Ishikawa (cell line): ENCODE results near the gene CLDND2.

ENCODE experiments used
- EGR1 ChIP-seq: IDR thresholded peaks from 2 replicates; pipeline ENCODE4 v1.6.1; 2012
- EP300 ChIP-seq: IDR thresholded peaks from 2 replicates; pipeline ENCODE4 v1.6.1; 2012; ENCODE audit warnings: borderline replicate concordance
- NFIC ChIP-seq: IDR thresholded peaks from 2 replicates; pipeline ENCODE4 v1.6.1; 2012
- TAF1 ChIP-seq: IDR thresholded peaks from 2 replicates; pipeline ENCODE4 v1.6.1; 2012; ENCODE audit warnings: low read depth, mild to moderate bottlenecking
- TCF12 ChIP-seq: IDR thresholded peaks from 2 replicates; pipeline ENCODE4 v1.6.1; 2012; ENCODE audit warnings: low read depth
- YY1 ChIP-seq: IDR thresholded peaks from 2 replicates; pipeline ENCODE4 v1.6.1; 2012; ENCODE audit warnings: low read depth
- ZBTB7A ChIP-seq: IDR thresholded peaks from 2 replicates; pipeline ENCODE4 v1.6.1; 2012; ENCODE audit warnings: low read depth
- TF ChIP-seq, protein P1 (sequence below): IDR thresholded peaks from 2 replicates; pipeline ENCODE4 v1.6.1; 2012; ENCODE audit warnings: low read depth, mild to moderate bottlenecking

DNA sequence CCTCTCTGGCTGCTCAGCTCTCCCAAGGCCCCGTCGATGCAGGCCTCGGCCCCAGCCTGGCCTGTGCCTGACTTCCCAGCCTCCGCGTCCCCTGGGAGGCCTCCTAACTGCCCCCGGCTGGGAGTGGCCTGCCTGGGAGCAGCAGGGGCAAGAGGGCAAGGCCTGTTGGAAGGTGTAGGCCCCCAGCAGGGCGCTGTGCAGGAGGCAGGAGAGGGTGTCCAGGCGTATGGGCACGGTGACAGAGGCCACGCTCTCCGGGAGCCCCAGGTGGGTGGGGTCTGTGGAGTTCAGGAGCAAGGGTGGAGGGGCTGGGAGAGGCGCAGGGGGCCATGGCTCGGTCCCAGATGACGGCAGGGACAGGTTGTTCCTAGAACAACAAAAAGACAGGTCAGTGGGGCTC is 20.3 kb upstream of the CLDND2 start:
- TF ChIP-seq EGR1 (no peak), EP300 (no peak), NFIC (no peak), YY1 (no peak), TAF1 (no peak), TCF12 (no peak), ZBTB7A (no peak)
- TF ChIP-seq, protein P1, sequence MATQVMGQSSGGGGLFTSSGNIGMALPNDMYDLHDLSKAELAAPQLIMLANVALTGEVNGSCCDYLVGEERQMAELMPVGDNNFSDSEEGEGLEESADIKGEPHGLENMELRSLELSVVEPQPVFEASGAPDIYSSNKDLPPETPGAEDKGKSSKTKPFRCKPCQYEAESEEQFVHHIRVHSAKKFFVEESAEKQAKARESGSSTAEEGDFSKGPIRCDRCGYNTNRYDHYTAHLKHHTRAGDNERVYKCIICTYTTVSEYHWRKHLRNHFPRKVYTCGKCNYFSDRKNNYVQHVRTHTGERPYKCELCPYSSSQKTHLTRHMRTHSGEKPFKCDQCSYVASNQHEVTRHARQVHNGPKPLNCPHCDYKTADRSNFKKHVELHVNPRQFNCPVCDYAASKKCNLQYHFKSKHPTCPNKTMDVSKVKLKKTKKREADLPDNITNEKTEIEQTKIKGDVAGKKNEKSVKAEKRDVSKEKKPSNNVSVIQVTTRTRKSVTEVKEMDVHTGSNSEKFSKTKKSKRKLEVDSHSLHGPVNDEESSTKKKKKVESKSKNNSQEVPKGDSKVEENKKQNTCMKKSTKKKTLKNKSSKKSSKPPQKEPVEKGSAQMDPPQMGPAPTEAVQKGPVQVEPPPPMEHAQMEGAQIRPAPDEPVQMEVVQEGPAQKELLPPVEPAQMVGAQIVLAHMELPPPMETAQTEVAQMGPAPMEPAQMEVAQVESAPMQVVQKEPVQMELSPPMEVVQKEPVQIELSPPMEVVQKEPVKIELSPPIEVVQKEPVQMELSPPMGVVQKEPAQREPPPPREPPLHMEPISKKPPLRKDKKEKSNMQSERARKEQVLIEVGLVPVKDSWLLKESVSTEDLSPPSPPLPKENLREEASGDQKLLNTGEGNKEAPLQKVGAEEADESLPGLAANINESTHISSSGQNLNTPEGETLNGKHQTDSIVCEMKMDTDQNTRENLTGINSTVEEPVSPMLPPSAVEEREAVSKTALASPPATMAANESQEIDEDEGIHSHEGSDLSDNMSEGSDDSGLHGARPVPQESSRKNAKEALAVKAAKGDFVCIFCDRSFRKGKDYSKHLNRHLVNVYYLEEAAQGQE = no peak
